Ammon's horn (tissue), 1 donor: Measurements from ENCODE around the gene KRR1.
"Not testable (repeated sequence)": the region's sequence is repeated elsewhere in the genome, so short reads cannot be mapped to it uniquely, and the experiment has no call there.

Experiments used
- DNase-seq: peaks from one replicate; pipeline ENCODE4 v3.0.0-alpha.2; 2016; ENCODE audit warnings: low spot score

KRR1 gene

DNA sequence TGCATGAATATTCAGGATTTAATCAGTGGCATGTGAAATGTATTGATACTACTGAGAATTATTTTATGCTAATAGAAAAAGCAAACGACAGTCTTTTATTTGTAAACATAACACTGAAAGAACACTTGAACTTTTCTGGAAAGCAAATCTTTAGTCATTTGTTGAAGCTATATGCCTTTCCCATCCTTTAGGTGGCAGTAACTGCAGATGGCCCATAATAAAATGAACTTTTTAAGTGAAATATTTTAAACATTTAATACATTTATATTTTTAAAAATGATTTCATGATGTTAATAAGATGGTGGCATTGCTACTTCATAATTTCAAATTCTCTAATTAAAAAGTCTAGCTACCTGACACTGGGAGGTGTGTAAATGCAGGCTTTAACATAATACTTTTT, 13.9 kb upstream of the KRR1 start:
- no peak for DNase-seq

DNA sequence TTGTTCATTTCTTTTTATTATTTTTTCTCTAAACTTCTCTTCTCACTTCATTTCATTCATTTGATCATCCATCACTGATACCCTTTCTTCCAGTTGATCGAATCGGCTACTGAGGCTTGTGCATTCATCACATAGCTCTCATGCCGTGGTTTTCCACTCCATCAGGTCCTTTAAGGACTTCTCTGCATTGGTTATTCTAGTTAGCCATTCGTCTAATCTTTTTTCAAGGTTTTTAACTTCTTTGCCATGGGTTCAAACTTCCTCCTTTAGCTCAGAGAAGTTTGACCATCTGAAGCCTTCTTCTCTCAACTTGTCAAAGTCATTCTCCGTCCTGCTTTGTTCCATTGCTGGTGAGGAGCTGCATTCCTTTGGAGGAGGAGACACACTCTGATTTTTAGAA, 10.7 kb upstream of the KRR1 start:
- not testable (repeated sequence) for DNase-seq

DNA sequence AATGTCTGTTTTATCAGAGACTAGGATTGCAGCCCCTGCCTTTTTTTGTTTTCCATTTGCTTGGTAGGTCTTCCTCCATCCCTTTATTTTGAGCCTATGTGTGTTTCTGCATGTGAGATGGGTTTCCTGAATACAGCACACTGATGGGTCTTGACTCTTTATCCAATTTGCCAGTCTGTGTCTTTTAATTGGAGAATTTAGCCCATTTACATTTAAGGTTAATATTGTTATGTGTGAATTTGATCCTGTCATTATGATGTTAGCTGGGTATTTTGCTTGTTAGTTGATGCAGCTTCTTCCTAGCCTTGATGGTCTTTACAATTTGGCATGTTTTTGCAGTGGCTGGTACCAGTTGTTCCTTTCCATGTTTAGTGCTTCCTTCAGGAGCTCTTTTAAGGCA, 9.8 kb upstream of the KRR1 start:
- not testable (repeated sequence) for DNase-seq

DNA sequence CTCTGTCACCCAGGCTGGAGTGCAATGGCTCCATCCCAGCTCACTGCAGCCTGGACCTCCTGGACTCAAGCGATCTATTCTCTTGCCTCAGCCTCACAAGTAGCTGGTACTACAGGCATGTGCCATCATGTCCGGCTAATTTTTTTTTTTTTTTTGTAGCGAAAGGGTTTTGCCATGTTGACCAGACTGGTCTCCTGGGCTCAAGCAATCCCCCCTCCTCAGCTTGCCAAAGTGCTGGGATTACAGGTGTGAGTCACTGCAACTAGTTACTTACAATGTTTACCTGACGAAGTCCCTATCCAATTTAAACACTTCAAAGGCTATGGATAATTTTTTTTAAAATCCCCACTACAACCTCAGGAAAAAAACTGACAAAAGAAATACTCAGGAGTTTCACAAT, 1.8 kb downstream of the KRR1 start:
- DNase-seq = no peak

DNA sequence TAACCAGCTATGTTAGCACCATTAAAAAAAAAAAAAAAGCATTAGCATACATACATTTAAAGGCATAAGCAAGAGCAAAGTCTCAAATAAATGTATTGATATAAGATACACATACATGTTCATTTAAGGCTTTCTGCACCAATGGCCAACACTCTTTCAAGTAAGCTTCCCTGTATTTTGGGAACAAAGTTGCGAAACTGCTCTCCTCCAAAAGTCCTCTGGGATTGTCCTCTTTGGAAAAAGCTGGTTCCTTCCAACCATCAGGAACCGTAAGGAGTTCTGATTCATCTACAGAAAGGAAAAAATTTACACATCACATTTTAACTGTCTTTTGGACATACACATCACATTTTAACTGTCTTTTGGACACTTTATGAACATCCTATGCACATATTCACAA, 3.2 kb downstream of the KRR1 start:
- DNase-seq = no peak

DNA sequence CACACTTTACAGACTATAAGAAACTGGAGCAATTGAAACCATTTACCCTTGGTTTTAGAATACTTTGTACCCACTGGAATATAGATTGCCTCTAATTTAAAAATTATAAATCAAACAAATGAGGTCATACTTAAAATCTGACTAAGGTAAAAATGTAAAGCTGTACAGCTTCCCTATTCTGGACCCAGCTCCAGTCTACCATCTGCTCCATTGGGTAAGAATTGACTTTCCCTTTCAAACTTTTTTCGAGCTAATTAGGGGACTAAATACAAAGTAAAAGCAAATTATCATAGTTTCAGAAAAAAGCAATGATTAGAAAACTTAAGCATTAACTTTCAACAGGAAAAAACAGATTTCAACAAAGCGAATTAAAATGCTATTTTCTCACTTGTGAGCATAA, 4.3 kb downstream of the KRR1 start:
- DNase-seq = no peak

DNA sequence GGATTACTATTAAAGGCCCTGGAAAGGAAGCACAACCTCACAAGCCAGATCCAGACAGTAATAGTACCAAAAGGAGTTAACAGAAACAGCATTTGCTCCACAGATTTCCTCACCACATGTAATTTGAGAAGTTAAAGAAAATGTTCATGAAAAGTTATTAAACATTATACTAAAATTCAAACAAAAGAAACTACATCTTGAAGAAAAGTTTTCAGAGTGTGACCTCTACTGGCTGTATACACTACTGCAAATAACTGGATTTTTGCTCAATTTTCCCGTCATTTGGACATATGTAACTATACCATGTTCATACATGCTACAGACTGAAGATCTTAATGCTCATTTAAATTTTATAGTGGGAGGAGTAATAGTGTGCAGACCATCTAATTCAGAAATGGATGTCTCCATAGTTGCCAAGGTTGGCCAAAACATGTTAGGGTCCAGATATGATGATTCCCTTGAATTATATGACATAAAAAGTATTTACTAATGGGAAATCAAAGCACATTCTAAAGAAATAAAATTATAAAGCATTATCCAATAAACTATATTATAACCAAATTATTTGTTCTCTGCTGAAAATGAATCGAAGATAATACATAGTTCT, 5.6 kb downstream of the KRR1 start:
- no peak for DNase-seq

DNA sequence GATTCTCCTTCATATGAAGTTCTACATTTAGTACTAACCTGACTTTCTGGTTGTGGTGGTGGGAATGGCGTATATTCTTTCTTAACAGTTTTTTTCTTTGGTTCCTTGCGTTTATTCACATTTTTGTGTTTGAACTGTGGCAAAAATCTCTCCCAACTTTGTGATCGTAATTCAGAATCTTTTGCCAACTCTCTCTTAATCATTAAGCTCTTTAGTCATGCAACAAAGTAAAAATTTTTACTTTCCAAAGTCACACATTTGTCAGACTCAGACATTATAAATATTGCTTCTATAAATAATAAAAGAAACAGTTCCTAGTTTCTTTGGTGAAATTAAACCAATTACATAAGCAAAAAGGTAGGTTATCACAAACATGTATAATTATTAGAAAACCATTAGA, 7.5 kb downstream of the KRR1 start:
- DNase-seq = no peak

DNA sequence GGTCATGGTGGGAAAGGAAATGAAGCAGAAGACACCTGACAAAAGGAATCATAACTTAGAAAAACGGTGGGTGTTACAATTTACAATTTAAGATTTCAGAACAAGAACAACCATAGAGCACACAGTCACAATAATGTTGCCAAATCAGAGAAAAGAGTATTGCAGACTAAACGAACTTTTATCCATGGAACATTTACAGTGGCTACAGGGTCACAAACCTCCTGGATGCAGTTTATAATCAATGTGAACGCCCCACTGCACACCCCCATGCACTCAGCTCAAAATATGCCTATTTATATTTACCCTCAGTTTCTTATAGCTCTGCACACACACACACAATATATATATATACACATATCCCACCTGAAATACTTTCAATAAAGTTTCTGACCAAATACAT, 8.0 kb downstream of the KRR1 start:
- DNase-seq = no peak

DNA sequence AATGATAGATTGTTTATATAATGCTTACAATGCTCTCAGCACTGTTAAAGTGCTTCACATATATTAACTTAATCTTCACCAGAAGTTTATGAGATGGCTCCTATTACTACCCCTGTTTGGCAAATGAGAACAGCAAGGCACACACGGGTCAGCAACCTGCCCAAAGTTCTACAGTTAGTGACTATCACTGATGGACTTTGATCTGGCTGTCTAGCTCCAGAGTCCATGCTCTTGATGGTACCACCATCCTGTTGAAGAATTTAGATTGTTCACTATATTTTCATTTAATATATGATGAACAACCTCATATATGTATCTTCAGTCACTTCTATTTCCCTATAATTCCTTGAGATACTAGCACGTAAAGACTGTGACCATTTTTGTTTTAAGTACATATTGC, 20.2 kb downstream of the KRR1 start:
- DNase-seq = no peak

DNA sequence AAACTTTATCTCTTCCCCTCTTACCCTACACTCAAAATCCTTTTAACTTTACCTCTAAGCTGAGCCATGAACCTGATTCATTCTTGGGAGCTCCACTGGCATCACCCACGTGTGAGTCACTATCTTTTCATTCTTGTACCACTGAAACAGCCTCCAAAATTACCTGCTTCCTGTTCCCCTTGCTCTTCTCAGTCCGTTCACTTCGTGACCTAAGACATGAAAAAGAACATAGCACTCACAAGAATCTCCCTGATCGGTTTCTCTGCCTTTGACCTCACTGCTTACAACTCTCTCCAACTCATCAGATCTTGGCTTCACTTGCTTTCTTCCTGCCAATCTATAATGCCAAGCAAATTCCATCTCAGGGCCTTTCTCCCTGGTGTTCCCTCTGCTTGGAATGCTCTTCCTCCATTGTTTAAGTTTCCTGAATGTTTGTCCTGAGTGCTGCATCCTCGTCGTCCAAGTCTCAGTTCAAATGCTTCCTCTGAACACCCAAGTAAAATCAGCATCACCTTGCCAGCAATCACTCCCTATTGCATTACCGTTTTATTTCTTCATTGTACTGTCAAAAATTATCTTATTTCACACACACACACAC, 21.7 kb downstream of the KRR1 start:
- DNase-seq = no peak

DNA sequence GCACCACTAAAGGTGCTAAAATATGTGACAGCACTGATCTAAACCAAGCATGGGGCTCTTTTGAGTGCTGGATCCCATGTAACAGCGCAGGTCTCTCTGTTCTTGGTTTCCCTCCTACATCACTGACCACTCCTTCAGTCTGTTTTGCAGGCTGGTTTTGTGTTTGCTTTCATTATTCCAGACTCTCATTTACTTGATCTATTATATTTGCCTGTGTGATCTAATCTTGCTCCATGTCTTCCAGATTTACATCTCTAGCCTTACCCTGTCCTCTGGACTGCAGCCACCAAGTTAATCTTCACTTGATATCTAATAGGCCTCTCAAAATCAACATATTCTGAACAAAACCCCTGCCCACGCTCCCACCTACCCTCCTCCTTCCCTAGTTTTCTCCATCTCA, 22.2 kb downstream of the KRR1 start:
- DNase-seq = no peak

DNA sequence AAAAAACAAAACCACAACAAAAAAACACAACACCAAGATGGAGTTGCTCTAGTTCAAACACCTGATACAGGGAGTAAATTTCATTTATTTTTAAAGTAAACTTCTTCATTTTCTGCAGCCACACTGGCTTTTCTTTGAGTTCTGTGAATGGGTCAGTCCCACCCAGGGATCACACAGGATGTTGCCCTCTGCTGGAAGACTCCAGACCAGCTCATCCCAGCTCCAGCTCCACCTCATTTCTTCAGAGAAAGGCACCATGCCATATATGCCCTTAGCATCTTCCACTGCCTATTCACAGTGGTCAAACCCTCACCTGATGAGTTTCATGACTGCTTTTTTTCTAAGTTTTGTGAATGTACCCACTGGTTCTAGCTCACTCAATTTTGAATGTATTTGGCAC, 22.9 kb downstream of the KRR1 start:
- DNase-seq = peak; percentile 29

DNA sequence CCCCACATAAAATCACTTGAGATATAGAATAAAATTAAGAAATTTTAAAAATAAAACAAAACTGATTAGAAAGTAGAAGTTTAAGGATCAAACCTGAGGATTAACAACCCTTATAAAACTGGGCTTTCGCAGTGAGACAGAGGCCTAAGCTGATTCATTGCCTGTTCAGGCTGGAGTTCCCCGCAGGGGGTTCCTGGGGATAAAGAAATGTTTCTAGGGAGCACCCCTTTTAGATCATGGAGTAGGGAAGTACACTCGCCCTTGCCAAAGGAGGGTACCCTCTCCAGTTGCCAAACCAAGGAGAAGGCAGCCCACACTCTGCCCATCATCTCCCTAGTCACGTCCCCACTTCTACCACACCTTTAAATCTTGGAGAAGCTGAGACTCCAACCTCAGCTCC, 24.1 kb downstream of the KRR1 start:
- DNase-seq = no peak

DNA sequence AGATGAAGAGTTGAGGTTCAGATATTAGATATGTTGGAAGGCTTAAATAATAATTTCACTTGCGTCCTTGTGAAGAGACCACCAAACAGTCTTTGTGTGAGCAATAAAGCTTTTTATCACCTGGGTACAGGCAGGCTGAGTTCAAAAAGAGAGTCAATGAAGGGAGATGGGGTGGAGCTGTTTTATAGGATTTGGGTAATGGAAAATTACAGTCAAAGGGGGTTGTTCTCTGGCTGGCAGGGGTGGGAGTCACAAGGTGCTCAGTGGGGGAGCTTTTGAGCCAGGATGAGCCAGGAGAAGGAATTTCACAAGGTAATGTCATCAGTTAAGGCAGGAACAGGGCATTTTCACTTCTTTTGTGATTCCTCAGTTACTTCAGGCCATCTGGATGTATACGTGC, 27.0 kb downstream of the KRR1 start:
- DNase-seq = not testable (repeated sequence)

DNA sequence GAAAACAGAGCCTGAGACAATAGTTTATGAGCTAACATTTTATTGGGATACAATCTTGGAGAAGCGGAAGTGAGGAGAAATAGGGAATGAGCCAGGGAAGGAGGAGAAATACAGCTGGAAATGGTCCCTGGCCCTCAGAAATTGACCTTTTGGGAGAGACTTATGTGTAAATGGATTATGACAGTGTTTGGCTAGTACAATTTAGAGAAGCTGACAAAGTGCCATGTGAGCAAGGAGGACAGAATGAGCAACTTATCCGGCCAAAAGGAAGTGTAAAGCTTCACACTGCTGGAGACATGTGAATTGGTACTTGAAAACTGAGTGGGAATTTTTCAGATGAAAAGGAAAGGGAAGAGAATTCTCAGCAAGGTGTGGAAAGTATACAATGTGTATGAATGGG, 28.0 kb downstream of the KRR1 start:
- DNase-seq = no peak

DNA sequence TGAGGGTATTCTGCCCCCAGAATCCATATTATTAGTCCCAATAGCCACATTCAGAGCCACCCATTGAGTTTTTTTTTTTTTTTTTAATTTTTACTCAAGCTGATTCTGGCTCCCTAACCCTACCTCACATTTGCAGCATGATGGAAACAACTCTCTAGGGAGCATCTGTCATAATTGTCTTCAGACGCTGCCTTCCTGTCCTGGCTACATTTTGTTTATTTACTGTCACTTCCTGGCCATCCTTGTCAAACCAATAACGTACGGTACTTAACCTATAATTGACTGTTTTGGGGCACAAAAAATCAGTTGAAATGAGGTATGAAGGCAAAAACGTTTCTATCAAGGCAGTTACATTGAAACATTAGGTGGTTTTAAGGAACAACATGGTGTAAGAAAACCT, 28.8 kb downstream of the KRR1 start:
- DNase-seq = no peak

DNA sequence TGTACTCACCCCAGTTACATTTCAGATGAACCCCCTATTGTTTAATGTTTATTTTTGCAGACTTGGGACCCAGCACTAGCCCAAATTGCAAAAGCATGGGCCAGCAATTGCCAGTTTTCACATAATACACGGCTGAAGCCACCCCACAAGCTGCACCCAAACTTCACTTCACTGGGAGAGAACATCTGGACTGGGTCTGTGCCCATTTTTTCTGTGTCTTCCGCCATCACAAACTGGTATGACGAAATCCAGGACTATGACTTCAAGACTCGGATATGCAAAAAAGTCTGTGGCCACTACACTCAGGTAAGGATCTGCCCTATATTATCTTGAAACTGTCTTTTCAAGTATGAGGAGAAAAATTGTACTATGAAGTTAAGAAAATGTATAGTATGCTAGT, 29.6 kb downstream of the KRR1 start:
- peak; percentile 6 for DNase-seq

DNA sequence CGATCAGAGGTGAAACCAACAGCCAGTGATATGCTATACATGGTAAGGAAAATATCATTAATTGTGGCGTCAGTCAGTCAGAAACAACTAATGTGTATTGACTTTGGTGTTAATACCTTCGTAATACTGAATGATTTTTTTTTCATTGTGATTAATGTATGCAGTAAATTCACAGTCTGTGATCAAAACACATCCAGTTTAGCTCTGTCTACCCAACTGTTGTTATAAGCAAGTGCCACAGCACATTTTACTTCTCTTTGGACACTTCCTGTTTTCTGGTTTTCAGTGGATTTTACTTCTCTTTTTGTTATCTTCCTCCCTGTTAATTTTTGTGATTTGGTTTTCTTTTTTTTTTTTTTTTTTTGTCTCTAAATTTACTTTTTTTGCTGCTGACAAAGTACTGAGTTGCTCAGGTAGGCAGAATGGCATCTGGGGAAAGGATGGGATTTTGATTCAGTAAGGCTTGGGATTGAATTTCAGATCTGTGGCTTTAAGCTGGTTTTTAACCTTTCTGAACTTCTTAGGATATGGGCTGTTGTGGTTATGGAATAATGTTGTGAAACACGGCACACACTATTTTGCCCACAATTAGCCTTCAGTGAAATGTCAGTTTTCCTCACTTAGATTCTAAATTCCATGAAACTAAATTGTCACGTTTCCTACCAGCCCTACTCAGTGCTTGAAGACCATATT, 30.2 kb downstream of the KRR1 start:
- peak; percentile 14 for DNase-seq

DNA sequence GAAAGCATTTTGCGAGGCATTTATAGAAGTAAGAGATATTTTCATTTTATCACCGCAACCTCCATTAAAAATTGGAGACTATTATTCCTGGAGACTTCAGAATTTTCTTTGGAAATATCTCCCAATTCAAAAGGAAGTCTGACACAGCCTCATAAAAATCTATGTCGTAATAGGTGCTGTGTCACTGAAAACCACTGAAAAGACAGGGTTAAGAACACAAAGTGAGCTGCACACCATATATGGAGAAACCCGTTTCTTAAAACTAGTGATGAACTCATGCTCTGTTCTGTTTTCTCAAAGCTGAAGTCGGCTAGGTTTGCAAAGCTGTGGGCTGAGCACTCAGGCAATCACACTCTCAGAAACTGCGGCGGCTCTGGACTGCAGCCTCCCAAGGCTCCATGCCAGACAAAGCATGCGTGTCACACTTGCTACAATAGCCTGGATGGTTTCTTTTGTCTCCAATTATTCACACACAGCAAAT, 30.9 kb downstream of the KRR1 start, which contains the start of gene GLIPR1:
GLIPR1 (plus strand) TSS at position 287 of the 481 bp plus-strand sequence; CDS start at position 413, 126 bp downstream.
- DNase-seq = peak; percentile 80

DNA sequence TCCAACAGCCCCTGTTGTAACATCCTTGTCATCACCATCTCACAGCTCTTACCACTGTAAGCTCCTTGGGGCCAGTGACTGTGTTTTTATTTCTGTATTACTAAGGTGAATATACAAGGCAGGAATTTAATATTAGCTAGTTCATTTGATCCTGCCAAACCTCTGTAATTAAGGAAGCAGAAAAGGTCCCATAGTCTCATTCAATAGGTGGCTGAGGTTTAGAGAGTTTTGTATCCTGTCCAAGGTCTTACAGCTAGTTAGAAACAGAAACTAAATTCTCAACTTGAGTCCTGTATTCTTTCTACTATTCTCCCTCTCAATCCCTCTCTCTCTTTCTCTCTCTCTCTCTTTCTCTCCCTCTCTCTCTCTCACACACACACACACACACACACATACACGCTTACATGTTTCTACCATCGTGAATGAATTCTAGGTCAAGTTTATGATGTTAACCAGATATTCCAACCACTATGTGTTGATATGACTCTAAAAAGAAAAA, 31.4 kb downstream of the KRR1 start:
- DNase-seq = no peak

DNA sequence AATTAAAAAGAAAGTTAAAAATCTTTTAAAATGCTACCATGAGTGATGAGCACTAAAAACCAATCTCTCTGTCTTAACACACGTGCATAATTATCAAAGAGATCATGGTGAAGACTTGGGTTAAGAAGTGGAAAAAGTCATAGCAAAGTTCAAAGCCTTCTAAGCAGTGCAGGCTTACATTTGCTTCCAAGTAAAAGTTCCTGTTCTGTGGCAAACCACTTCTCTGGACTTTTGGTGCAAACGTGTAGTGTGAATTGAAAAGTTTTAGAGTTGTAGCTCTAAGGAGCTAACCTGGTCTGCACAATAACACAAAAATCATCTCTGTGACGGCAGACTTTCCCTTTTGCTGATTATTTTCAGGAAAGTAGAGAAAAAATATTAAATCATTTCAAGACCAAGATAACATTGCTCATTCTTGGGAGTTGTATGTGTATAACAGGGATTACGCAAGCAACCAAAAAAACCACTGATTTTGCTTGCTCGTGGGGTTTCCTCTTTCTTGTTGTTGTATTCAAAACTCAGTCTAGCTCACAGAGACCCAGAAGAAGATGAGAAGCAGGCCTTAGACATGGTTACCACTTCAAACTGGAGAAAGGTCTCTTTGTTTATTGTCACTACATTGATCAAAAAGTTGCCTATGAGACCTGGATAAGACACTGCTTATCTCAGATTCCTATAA, 33.2 kb downstream of the KRR1 start:
- DNase-seq = peak; percentile 38

DNA sequence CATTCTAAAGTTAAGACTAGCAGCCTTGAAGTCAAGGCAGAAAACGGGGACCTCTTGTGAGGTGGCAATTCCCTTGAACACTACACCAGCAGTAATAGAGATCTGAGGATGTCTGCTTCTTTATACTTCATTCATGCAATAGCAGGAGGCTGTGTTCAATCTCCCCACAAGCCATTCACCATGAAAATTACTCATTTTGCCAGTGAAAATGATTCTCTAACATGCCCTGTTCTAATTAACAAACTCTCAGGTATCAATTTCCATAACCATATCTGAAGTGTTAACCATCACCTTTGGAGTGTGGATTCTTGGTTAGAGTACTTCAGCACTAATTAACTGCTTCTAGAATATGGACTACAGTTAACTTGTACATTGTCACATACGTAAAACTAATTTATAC, 34.3 kb downstream of the KRR1 start:
- no peak for DNase-seq
